K562 (cell line): ENCODE data around the gene C1QL2. TPM values are rescaled to one million over a fixed set of nuclear protein-coding genes. Genes with fewer than 3 reads are reported as not detected.

ENCODE experiments used
- ATAC-seq: fragments of 200-7000 bp; cut with Tn5 transposase; 3 replicates; pipeline ENCODE4 v1.9.1; 2020; ENCODE audit warnings: moderate library complexity
- BruUV-seq: library from RNA; stranded (reverse); fragments of 400-500 nt; replicated peaks from 2 replicates; lab custom pipeline; 2021; lab: Mats Ljungman, UMichigan
- CTCF ChIA-PET: fragments of 300-600 bp; formaldehyde crosslinking; extraction: SDS; loops from one replicate; lab custom pipeline; 2021; ENCODE audit warnings: low intra/inter-chr PET ratio; lab: Yijun Ruan, JAX
- POLR2A ChIA-PET: fragments of 300-600, 350-650 bp; sonication (Branson Sonifier 250); formaldehyde crosslinking; extraction: SDS; loops from one replicate; lab custom pipeline; 2021; ENCODE audit warnings: antibody characterized with exemption, inconsistent platforms; lab: Yijun Ruan, JAX
- DNase-seq, 4 experiments: peaks; one replicate each; pipeline versions ENCODE4 v3.0.0 to v3.0.0-alpha.2; 2011 to 2018; ENCODE audit warnings: low spot score in 3 of 4, mixed read lengths in 3 of 4; ENCODE audit errors: extremely low read depth in 1 of 4
- FAIRE-seq: peaks from 2 replicates; lab custom pipeline; 2011; peaks lifted over from hg19 to GRCh38; lab: Jason Lieb, UNC
- H2AFZ ChIP-seq: 2 replicates; pipeline ENCODE4 v1.6.0; 2011; ENCODE audit warnings: low read depth, low read length, control low read depth, inconsistent platforms
- H3K27ac ChIP-seq: fragments of 200-600 bp; 3 replicates; pipeline ENCODE4 v1.8.0; 2011; ENCODE audit warnings: low read depth, mild to moderate bottlenecking, control low read depth, inconsistent platforms, low read length, moderate library complexity, mixed read lengths; ENCODE audit errors: extremely low read depth
- H3K27me3 ChIP-seq, 2 experiments: fragments of 300-600 bp in 1 of 2; 2 replicates in 1 of 2; 3 replicates in 1 of 2; pipeline versions ENCODE4 v1.6.0 to v1.8.0; 2011; ENCODE audit warnings: inconsistent platforms in 2 of 2, low read length in 2 of 2, mild to moderate bottlenecking in 1 of 2, mixed read lengths in 1 of 2, moderate library complexity in 1 of 2; ENCODE audit not compliant: control insufficient read depth in 2 of 2, insufficient read depth in 2 of 2
- H3K36me3 ChIP-seq: fragments of 300-600 bp; 3 replicates; pipeline ENCODE4 v1.8.0; 2011; ENCODE audit warnings: mild to moderate bottlenecking, low read length, inconsistent platforms; ENCODE audit not compliant: control insufficient read depth, insufficient read depth
- H3K4me1 ChIP-seq, 2 experiments: fragments of 200-600 bp in 1 of 2; replicated peaks in 1 of 2; 2 replicates in 1 of 2; 3 replicates in 1 of 2; pipeline versions ENCODE4 v1.5.1 to v1.8.0; 2011; ENCODE audit warnings: inconsistent platforms in 2 of 2, low read length in 2 of 2, mild to moderate bottlenecking in 1 of 2, mixed read lengths in 1 of 2, moderate library complexity in 1 of 2; ENCODE audit not compliant: control insufficient read depth in 2 of 2, insufficient read depth in 2 of 2
- H3K4me2 ChIP-seq: 2 replicates; pipeline ENCODE4 v1.6.1; 2011; ENCODE audit warnings: low read length, control low read depth, inconsistent platforms, mixed read lengths; ENCODE audit not compliant: insufficient read depth
- H3K4me3 ChIP-seq: fragments of 200-600 bp; sonication (generic), shearing (Covaris generic); 2 replicates; pipeline ENCODE4 v1.5.1; 2016; ENCODE audit warnings: control low read depth, inconsistent platforms
- H3K79me2 ChIP-seq: fragments of 200-600 bp; 3 replicates; pipeline ENCODE4 v1.8.0; 2011; ENCODE audit warnings: low read length, inconsistent platforms; ENCODE audit not compliant: control insufficient read depth, insufficient read depth
- H3K9ac ChIP-seq, 2 experiments: 2 replicates each; pipeline versions ENCODE4 v1.6.0 to v1.6.1; 2011; ENCODE audit warnings: low read depth in 2 of 2, low read length in 2 of 2, control low read depth in 1 of 2, inconsistent platforms in 1 of 2, mild to moderate bottlenecking in 1 of 2, mixed read lengths in 1 of 2; ENCODE audit not compliant: insufficient read depth in 1 of 2
- H3K9me1 ChIP-seq: one replicate; pipeline ENCODE4 v1.6.0; 2011; ENCODE audit warnings: inconsistent platforms, mild to moderate bottlenecking, low read length, moderate library complexity; ENCODE audit not compliant: control insufficient read depth, insufficient read depth
- H3K9me3 ChIP-seq: replicated peaks from 2 replicates; pipeline ENCODE4 v1.5.1; 2011; ENCODE audit warnings: low read depth, low read length, inconsistent platforms; ENCODE audit not compliant: control insufficient read depth, insufficient read depth
- H4K20me1 ChIP-seq: replicated peaks from 2 replicates; pipeline ENCODE4 v1.6.1; 2011; ENCODE audit warnings: low read length, inconsistent platforms, mixed read lengths; ENCODE audit not compliant: control insufficient read depth, insufficient read depth
- ARHGAP35 ChIP-seq: fragments of 450-650 bp; IDR thresholded peaks from 2 replicates; pipeline ENCODE4 v1.6.1; 2018; ENCODE audit not compliant: partially characterized antibody
- CREM ChIP-seq: IDR thresholded peaks from 2 replicates; pipeline ENCODE4 v1.6.1; 2014; ENCODE audit warnings: antibody characterized with exemption, low read depth
- ETS2 ChIP-seq: IDR thresholded peaks from 2 replicates; pipeline ENCODE4 v1.6.1; 2016; ENCODE audit warnings: borderline replicate concordance, missing genetic modification characterization, mild to moderate bottlenecking, moderate library complexity, missing compliant biosample characterization; ENCODE audit not compliant: poor library complexity, severe bottlenecking
- ETV5 ChIP-seq: sonication (generic); formaldehyde crosslinking; IDR thresholded peaks from 2 replicates; pipeline ENCODE4 v1.4.0; 2020; ENCODE audit warnings: low read depth, mild to moderate bottlenecking, missing genetic modification reagents
- FOXJ2 ChIP-seq: fragments of 200-800 bp; sonication (Bioruptor generic); IDR thresholded peaks from 2 replicates; pipeline ENCODE4 v1.6.1; 2016; ENCODE audit warnings: missing genetic modification characterization, missing compliant biosample characterization
- JUN ChIP-seq, 2 experiments: sonication (generic) in 1 of 2; formaldehyde crosslinking in 1 of 2; IDR thresholded peaks; 2 replicates each; pipeline versions ENCODE4 v1.6.1 to v1.8.0; 2012 to 2022; ENCODE audit warnings: borderline replicate concordance in 2 of 2, mild to moderate bottlenecking in 2 of 2, improper control_type of control experiment in 1 of 2, low read depth in 1 of 2, low read length in 1 of 2, missing genetic modification reagents in 1 of 2
- JUND ChIP-seq, 2 experiments: IDR thresholded peaks; 2 replicates in 1 of 2; 3 replicates in 1 of 2; pipeline ENCODE4 v1.6.1; 2011; ENCODE audit warnings: borderline replicate concordance in 2 of 2, low read depth in 2 of 2, low read length in 2 of 2, improper control_type of control experiment in 1 of 2, missing biosample characterization in 1 of 2, missing genetic modification characterization in 1 of 2, missing genetic modification reagents in 1 of 2
- KAT2B ChIP-seq: IDR thresholded peaks from one replicate; pipeline ENCODE4 v1.6.1; 2012; ENCODE audit warnings: low read depth, mild to moderate bottlenecking, control low read depth, inconsistent platforms, low read length, moderate library complexity
- KDM2B ChIP-seq: fragments of 250-450 bp; sonication (Bioruptor Pico); IDR thresholded peaks from 2 replicates; pipeline ENCODE4 v1.8.0; 2021; ENCODE audit warnings: mild to moderate bottlenecking, moderate library complexity
- MTF1 ChIP-seq: fragments of 250-450 bp; sonication (Bioruptor Pico); IDR thresholded peaks from 2 replicates; pipeline ENCODE4 v1.9.0; 2021; ENCODE audit warnings: moderate library complexity, mild to moderate bottlenecking, inconsistent platforms, borderline replicate concordance
- NFE2 ChIP-seq: IDR thresholded peaks from 2 replicates; pipeline ENCODE4 v1.6.1; 2014; ENCODE audit warnings: antibody characterized with exemption, low read depth
- NR2F6 ChIP-seq: fragments of 450-650 bp; formaldehyde crosslinking; IDR thresholded peaks from 2 replicates; pipeline ENCODE4 v1.4.0; 2020; ENCODE audit warnings: mild to moderate bottlenecking
- PHF20 ChIP-seq: fragments of 450-650 bp; IDR thresholded peaks from 2 replicates; pipeline ENCODE4 v1.6.1; 2018; ENCODE audit not compliant: partially characterized antibody
- PML ChIP-seq: IDR thresholded peaks from 2 replicates; pipeline ENCODE4 v1.6.1; 2012; ENCODE audit warnings: low read length, inconsistent platforms
- PRMT5 ChIP-seq: sonication (generic); formaldehyde crosslinking; IDR thresholded peaks from 2 replicates; pipeline ENCODE4 v1.5.0; 2020; ENCODE audit warnings: missing genetic modification reagents
- SMARCA5 ChIP-seq: fragments of 450-650 bp; IDR thresholded peaks from 2 replicates; pipeline ENCODE4 v1.6.1; 2016
- SPI1 ChIP-seq: IDR thresholded peaks from 2 replicates; pipeline ENCODE4 v1.6.1; 2011; ENCODE audit warnings: low read depth, low read length, control low read depth, borderline replicate concordance
- VEZF1 ChIP-seq: fragments of 200-800 bp; sonication (Bioruptor generic); IDR thresholded peaks from 2 replicates; pipeline ENCODE4 v1.6.1; 2017; ENCODE audit warnings: missing genetic modification characterization, missing compliant biosample characterization
- ZNF134 ChIP-seq: fragments of 250-450 bp; sonication (Bioruptor Pico); conservative IDR thresholded peaks from 2 replicates; pipeline ENCODE4 v1.4.0; 2020
- ZNF263 ChIP-seq: sonication (generic); formaldehyde crosslinking; IDR thresholded peaks from 2 replicates; pipeline ENCODE4 v1.8.0; 2022; ENCODE audit warnings: mild to moderate bottlenecking, missing genetic modification reagents, borderline replicate concordance
- WGBS: fragments of 100-300 bp; shearing (Covaris generic); methylation state at CpG from one replicate; pipeline ENCODE4 v1.1.6; 2016; ENCODE audit warnings: low coverage, mixed read lengths; ENCODE audit not compliant: insufficient coverage; ENCODE audit errors: missing lambda C conversion rate; 5-methylcytosine and 5-hydroxymethylcytosine counted together
- in situ Hi-C: fragments of 300-500 bp; cut with MboI; formaldehyde crosslinking; loops from 4 replicates; pipeline ENCODE4 v1.15.0; 2018; ENCODE audit warnings: inconsistent platforms, mixed read lengths
- intact Hi-C: fragments of 100-400 bp; cut with micrococcal nuclease; formaldehyde crosslinking; loops from 2 replicates; pipeline ENCODE4 v1.14.2; 2022
- polyA plus RNA-seq, 8 experiments: library from polyadenylated mRNA; depleted of rRNA in 4 of 8; stranded (reverse) in 5 of 8; unstranded in 3 of 8; fragments of >200 nt; fragmentation: Nextera tagmentation in 2 of 8; fragmentation: Illumina TruSeq in 1 of 8; extraction: Ambion mirVana in 2 of 8; extraction: Trizol in 1 of 8; gene quantifications; 2 replicates each; pipeline versions ENCODE4 v1.2.1 to v1.2.3, GENCODE V29; 2011 to 2014; ENCODE audit warnings: inconsistent platforms in 1 of 8, missing spikeins in 1 of 8
- total RNA-seq, 7 experiments: library from RNA; depleted of rRNA in 6 of 7; stranded (reverse); fragments of >200 nt in 6 of 7; fragmentation: Illumina TruSeq in 2 of 7; extraction: Trizol in 2 of 7; gene quantifications; 2 replicates each; pipeline versions ENCODE4 v1.2.1 to v1.2.3, GENCODE V29; 2011 to 2021; ENCODE audit warnings: low replicate concordance in 1 of 7

The C1QL2 gene
- total and polyA plus RNA-seq, 9 of the 15 experiments (the other 6 are each of a cell fraction or from before 2014, with no cell fraction given) = not detected

GRCh38 chr2:119160361-119160990 is 1.9 kb upstream of the C1QL2 start:
- Histone ChIP-seq H3K79me2 (no peaks in the 10 kb centered on the region), H3K9me3 (no peaks in the 10 kb centered on the region), H3K27ac (no peak overlapping the region), H3K27me3 (peaks cover 13 to 43% of the 10 kb centered on the region in 2 experiments; a peak in 3 of 5 replicates), H4K20me1 (0 out of 2 replicates have a peak, but pooled peaks cover 2% of the 10 kb centered on the region), H3K4me3 (no peak overlapping the region), H2AFZ (no peak overlapping the region), H3K4me2 (no peak overlapping the region), H3K36me3 (no peaks in the 10 kb centered on the region), H3K4me1 (peaks cover 0 to 6% of the 10 kb centered on the region in 2 experiments; a peak in 1 of 5 replicates), H3K9ac (no peak overlapping the region), H3K9me1 (no peaks in the 10 kb centered on the region)
- POLR2A ChIA-PET = interaction anchor here (0.6 to 1.6 kb wide), 4 partner anchors 13 to 37 kb away, joined by 3 to 4 read pairs (median 3); no protein-coding TSS in a partner anchor
- DNase-seq (no peak), ATAC-seq (no peak), FAIRE-seq (no peak)
- no TSS peak for BruUV-seq
- in situ Hi-C loops = no loop called here
- CTCF ChIA-PET = no interaction called here
- 2% methylated on average over 9 of the region's 9 CpGs for WGBS
- TF ChIP-seq ZNF134 (CRISPR knock-in tag) = no peak
- no peak for TF ChIP-seq VEZF1 (CRISPR knock-in tag)
- no peak for TF ChIP-seq SPI1
- TF ChIP-seq PML = no peak
- no peak for TF ChIP-seq KDM2B
- no peak for TF ChIP-seq CREM
- no peak for TF ChIP-seq NFE2
- no peak for TF ChIP-seq ETS2
- TF ChIP-seq FOXJ2 (tag) = no peak
- no peak for TF ChIP-seq SMARCA5
- no peak for TF ChIP-seq PRMT5 (CRISPR knock-in tag)
- no peak for TF ChIP-seq KAT2B
- no peak for TF ChIP-seq PHF20
- TF ChIP-seq ETV5 = no peak
- no peak for TF ChIP-seq JUND (IDR thresholded peaks at IDR 0.05; ENCODE audit: borderline replicate concordance, low read depth, low read length)
- no peak for TF ChIP-seq JUND (tag; IDR thresholded peaks at IDR 0.05; ENCODE audit: borderline replicate concordance, low read depth, low read length)
- no peak for TF ChIP-seq MTF1
- no peak for TF ChIP-seq NR2F6 (CRISPR knock-in tag)
- TF ChIP-seq JUN (IDR thresholded peaks at IDR 0.05; ENCODE audit: borderline replicate concordance, low read depth, low read length) = no peak
- no peak for TF ChIP-seq JUN (CRISPR knock-in tag; IDR thresholded peaks at IDR 0.05; ENCODE audit: borderline replicate concordance)
- no peak for TF ChIP-seq ARHGAP35
- TF ChIP-seq ZNF263 (CRISPR knock-in tag) = no peak
- intact Hi-C loops = no loop called here
